Mesenchymal stem cell (in vitro differentiated cells and primary cell): ENCODE results near the gene YAF2.

ENCODE experiments used
- DNase-seq: peaks from one replicate; pipeline ENCODE4 v3.0.0-alpha.2; 2013
- H2AFZ ChIP-seq: one replicate; pipeline ENCODE4 v1.6.1; 2013; ENCODE audit warnings: low read depth, mild to moderate bottlenecking, control low read depth, inconsistent platforms, low read length, moderate library complexity
- H2AK5ac ChIP-seq: 2 replicates; pipeline ENCODE4 v1.6.1; 2013; ENCODE audit warnings: low read length, moderate library complexity, mild to moderate bottlenecking, inconsistent platforms; ENCODE audit not compliant: severe bottlenecking
- H2BK120ac ChIP-seq: one replicate; pipeline ENCODE4 v1.6.1; 2013; ENCODE audit warnings: low read depth, mild to moderate bottlenecking, inconsistent platforms, low read length, moderate library complexity
- H2BK12ac ChIP-seq, 2 experiments: one replicate each; pipeline ENCODE4 v1.6.1; 2013; ENCODE audit warnings: inconsistent platforms in 2 of 2, low read length in 2 of 2, mild to moderate bottlenecking in 2 of 2, moderate library complexity in 2 of 2, control low read depth in 1 of 2
- H2BK15ac ChIP-seq: one replicate; pipeline ENCODE4 v1.6.1; 2013; ENCODE audit warnings: mild to moderate bottlenecking, low read depth, inconsistent platforms; ENCODE audit not compliant: poor library complexity, severe bottlenecking
- H2BK5ac ChIP-seq: 2 replicates; pipeline ENCODE4 v1.6.1; 2013; ENCODE audit warnings: low read depth, mild to moderate bottlenecking, low read length, control low read depth, inconsistent platforms; ENCODE audit not compliant: poor library complexity, severe bottlenecking
- H3K14ac ChIP-seq, 2 experiments: one replicate each; pipeline ENCODE4 v1.6.1; 2013; ENCODE audit warnings: inconsistent platforms in 2 of 2, low read length in 2 of 2, control low read depth in 1 of 2, mild to moderate bottlenecking in 1 of 2, moderate library complexity in 1 of 2
- H3K18ac ChIP-seq, 2 experiments: one replicate each; pipeline ENCODE4 v1.6.1; 2013; ENCODE audit warnings: inconsistent platforms in 2 of 2, low read length in 2 of 2, control low read depth in 1 of 2, low read depth in 1 of 2, mild to moderate bottlenecking in 1 of 2
- H3K23ac ChIP-seq, 2 experiments: one replicate each; pipeline ENCODE4 v1.6.1; 2013; ENCODE audit warnings: inconsistent platforms in 2 of 2, low read length in 2 of 2, mild to moderate bottlenecking in 2 of 2, moderate library complexity in 2 of 2, control low read depth in 1 of 2
- H3K27ac ChIP-seq: 2 replicates; pipeline ENCODE4 v1.5.1; 2013; ENCODE audit warnings: mild to moderate bottlenecking, moderate library complexity, low read length, control low read depth, inconsistent platforms; ENCODE audit not compliant: poor library complexity, severe bottlenecking
- H3K27me3 ChIP-seq, 2 experiments: 2 replicates each; pipeline versions ENCODE4 v1.6.1 to v1.7.0; 2013; ENCODE audit warnings: low read length in 2 of 2, mild to moderate bottlenecking in 2 of 2, moderate library complexity in 2 of 2, control low read depth in 1 of 2, inconsistent platforms in 1 of 2; ENCODE audit not compliant: control insufficient read depth in 1 of 2, insufficient read depth in 1 of 2
- H3K36me3 ChIP-seq, 2 experiments: 2 replicates each; pipeline versions ENCODE4 v1.6.1 to v1.7.0; 2013; ENCODE audit warnings: low read length in 2 of 2, control low read depth in 1 of 2, inconsistent platforms in 1 of 2, low read depth in 1 of 2, mild to moderate bottlenecking in 1 of 2; ENCODE audit not compliant: insufficient read depth in 2 of 2, control insufficient read depth in 1 of 2
- H3K4ac ChIP-seq, 2 experiments: one replicate each; pipeline ENCODE4 v1.6.1; 2013; ENCODE audit warnings: inconsistent platforms in 2 of 2, low read length in 2 of 2, mild to moderate bottlenecking in 2 of 2, moderate library complexity in 2 of 2, control low read depth in 1 of 2, low read depth in 1 of 2
- H3K4me1 ChIP-seq: 2 replicates; pipeline ENCODE4 v1.6.1; 2013; ENCODE audit warnings: low read depth, low read length, control low read depth; ENCODE audit not compliant: control insufficient read depth, insufficient read depth
- H3K4me2 ChIP-seq: 2 replicates; pipeline ENCODE4 v1.6.1; 2013; ENCODE audit warnings: low read length, mild to moderate bottlenecking, inconsistent platforms; ENCODE audit not compliant: poor library complexity, severe bottlenecking
- H3K4me3 ChIP-seq, 2 experiments: 2 replicates each; pipeline versions ENCODE4 v1.5.1 to v1.7.0; 2013; ENCODE audit warnings: low read length in 2 of 2, mild to moderate bottlenecking in 2 of 2, control low read depth in 1 of 2, low read depth in 1 of 2; ENCODE audit not compliant: insufficient read depth in 1 of 2
- H3K79me1 ChIP-seq: replicated peaks from 2 replicates; pipeline ENCODE4 v1.6.1; 2013; ENCODE audit warnings: mild to moderate bottlenecking, control low read depth, low read length, inconsistent platforms; ENCODE audit not compliant: poor library complexity, severe bottlenecking
- H3K9ac ChIP-seq: 2 replicates; pipeline ENCODE4 v1.7.0; 2013; ENCODE audit warnings: mild to moderate bottlenecking, low read length, moderate library complexity
- H3K9me3 ChIP-seq: 2 replicates; pipeline ENCODE4 v1.7.0; 2013; ENCODE audit warnings: mild to moderate bottlenecking, low read length; ENCODE audit not compliant: control insufficient read depth
- H4K8ac ChIP-seq: one replicate; pipeline ENCODE4 v1.6.1; 2013; ENCODE audit warnings: inconsistent platforms, mild to moderate bottlenecking, low read length, moderate library complexity
- H4K91ac ChIP-seq: one replicate; pipeline ENCODE4 v1.6.1; 2013; ENCODE audit warnings: mild to moderate bottlenecking, low read length, inconsistent platforms
- WGBS: methylation state at CpG from one replicate; pipeline ENCODE4 v1.1.7; 2013; ENCODE audit warnings: mixed read lengths; 5-methylcytosine and 5-hydroxymethylcytosine counted together

YAF2 gene

DNA sequence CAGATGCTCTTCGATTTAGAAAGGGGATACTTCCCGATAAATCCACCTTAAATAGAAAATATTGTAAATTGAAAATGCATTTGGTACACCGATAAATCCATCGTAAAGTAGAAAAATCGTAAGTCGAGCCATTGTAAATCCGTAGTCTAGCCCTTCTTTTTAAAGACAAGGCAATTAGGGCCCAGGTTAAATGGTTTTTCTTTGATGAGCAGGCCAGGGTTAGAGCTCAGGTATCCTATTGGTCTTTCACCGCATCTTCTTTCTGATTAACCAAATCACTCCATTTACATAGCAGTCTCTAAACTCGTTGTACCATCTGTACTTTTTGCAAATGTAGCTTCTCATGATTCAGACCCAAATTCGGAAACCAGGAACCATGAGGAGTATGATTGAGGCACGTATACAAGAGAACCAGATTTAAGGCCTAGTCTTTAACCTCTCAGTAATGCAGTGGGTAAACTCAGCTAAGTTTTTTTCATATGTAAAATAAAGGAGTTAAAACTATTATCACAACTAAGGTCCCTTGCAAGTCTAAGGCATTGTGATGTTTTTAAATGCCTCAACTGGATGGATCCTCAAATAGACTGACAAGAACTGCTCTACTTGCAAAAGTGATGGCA, 2.2 kb upstream of the YAF2 start:
- Histone ChIP-seq H3K9me3 (no peaks in the 10 kb centered on the region), H3K9ac (no peak overlapping the region), H4K91ac (no peak overlapping the region), H3K27ac (no peak overlapping the region), H2BK5ac (no peak overlapping the region), H4K8ac (no peak overlapping the region), H2BK15ac (no peak overlapping the region), H2AFZ (no peak overlapping the region), H3K27me3 (no peaks in the 10 kb centered on the region), H2AK5ac (no peak overlapping the region), H3K18ac (no peak overlapping the region), H3K23ac (no peak overlapping the region), H2BK12ac (no peak overlapping the region), H3K14ac (no peak overlapping the region), H2BK120ac (no peak overlapping the region), H3K4me1 (no peaks in the 10 kb centered on the region), H3K79me1 (peaks cover 9% of the 10 kb centered on the region), H3K36me3 (no peaks in the 10 kb centered on the region), H3K4me3 (no peak overlapping the region), H3K4ac (no peak overlapping the region), H3K4me2 (no peak overlapping the region)
- 89% methylated on average over 11 of the region's 11 CpGs for WGBS
- DNase-seq, result no peak

GRCh38 chr12:42237853-42238239, 202 bp downstream of the YAF2 start:
- Histone ChIP-seq H2AK5ac (no peak overlapping the region), H3K27me3 (no peaks in the 10 kb centered on the region), H4K8ac (peak overlapping the region; percentile 85), H3K14ac (no peak overlapping the region), H3K9me3 (no peaks in the 10 kb centered on the region), H3K23ac (no peak overlapping the region), H3K4me2 (peak overlapping the region; percentile 47), H3K4me1 (no peaks in the 10 kb centered on the region), H3K36me3 (peaks cover 5 to 6% of the 10 kb centered on the region in 2 experiments), H3K79me1 (peaks cover 12% of the 10 kb centered on the region), H2BK15ac (peak overlapping the region; percentile 94), H3K18ac (peak overlapping the region; percentile 80 to 89), H2BK12ac (no peak overlapping the region), H3K27ac (no peak overlapping the region), H3K9ac (peak overlapping the region; percentile 85), H4K91ac (peak overlapping the region; percentile 39), H3K4ac (peak overlapping the region in 1 of 2 experiments; percentile 80), H2BK120ac (peak overlapping the region; percentile 92), H3K4me3 (peak overlapping the region; percentile 72 to 94), H2AFZ (peak overlapping the region; percentile 63), H2BK5ac (peak overlapping the region; percentile 95)
- no peak for DNase-seq
- 0% methylated on average over 40 of the region's 54 CpGs for WGBS

DNA sequence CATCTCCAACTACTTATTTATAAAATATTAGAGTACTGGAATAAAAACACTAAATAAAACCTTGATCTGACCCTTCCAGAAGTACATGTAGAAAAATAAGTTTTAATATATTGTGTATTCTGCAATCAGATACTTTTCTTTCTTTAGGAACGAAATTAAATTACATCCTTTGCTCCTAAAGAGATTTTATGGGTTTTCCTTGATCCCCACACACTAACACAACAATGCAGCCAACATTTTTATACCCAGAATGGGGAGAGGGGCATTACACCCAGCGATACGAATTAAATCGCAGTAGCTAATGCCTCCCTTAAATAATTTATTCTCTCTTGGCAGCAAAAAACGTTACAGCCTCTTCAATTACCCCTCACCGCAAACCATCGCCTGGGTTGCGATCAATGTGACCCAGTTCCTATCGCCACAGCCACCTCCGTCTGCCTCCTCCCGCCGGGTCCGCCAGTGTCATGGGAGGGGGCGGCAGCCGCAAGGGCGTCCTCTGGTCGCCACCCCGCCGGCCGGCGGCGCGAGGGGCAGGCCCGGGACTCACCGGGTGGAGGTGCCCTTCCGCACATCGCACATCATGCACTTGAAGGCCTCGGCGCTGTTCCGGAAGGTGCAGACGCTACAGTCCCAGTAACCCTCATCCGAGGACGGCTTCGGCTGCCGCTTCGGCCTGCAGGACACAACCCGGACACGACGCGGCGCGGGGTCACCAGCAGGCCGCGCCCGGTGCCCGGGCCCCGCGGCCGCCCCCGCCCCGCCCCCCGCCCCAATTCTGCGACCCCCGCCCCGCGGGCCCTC, 796 bp downstream of the YAF2 start:
- peaks cover 6 to 7% of the 10 kb centered on the region in 2 experiments for H3K36me3 ChIP-seq
- H3K4me3 ChIP-seq, result peak overlapping the region; percentile 94 to 96
- H3K9me3 ChIP-seq, result no peaks in the 10 kb centered on the region
- H2AFZ ChIP-seq, result peak overlapping the region; percentile 95
- peak overlapping the region; percentile 92 for H2BK120ac ChIP-seq
- H4K8ac ChIP-seq, result peak overlapping the region; percentile 54
- H4K91ac ChIP-seq, result peak overlapping the region; percentile 83
- H3K4ac ChIP-seq, result peak overlapping the region; percentile 75 to 81
- H2AK5ac ChIP-seq, result no peak overlapping the region
- no peaks in the 10 kb centered on the region for H3K4me1 ChIP-seq
- H3K79me1 ChIP-seq, result peaks cover 12% of the 10 kb centered on the region
- H3K23ac ChIP-seq, result peak overlapping the region in 1 of 2 experiments; percentile 89
- H3K4me2 ChIP-seq, result peak overlapping the region; percentile 91
- DNase-seq, result peak; percentile 86
- H2BK15ac ChIP-seq, result peak overlapping the region; percentile 94
- 5% methylated on average over 20 of the region's 56 CpGs for WGBS
- peak overlapping the region; percentile 57 for H2BK5ac ChIP-seq
- no peaks in the 10 kb centered on the region for H3K27me3 ChIP-seq
- H3K18ac ChIP-seq, result peak overlapping the region; percentile 62 to 88
- H2BK12ac ChIP-seq, result peak overlapping the region; percentile 39 to 78
- peak overlapping the region; percentile 4 for H3K27ac ChIP-seq
- peak overlapping the region; percentile 95 for H3K9ac ChIP-seq
- peak overlapping the region; percentile 57 to 97 for H3K14ac ChIP-seq

DNA sequence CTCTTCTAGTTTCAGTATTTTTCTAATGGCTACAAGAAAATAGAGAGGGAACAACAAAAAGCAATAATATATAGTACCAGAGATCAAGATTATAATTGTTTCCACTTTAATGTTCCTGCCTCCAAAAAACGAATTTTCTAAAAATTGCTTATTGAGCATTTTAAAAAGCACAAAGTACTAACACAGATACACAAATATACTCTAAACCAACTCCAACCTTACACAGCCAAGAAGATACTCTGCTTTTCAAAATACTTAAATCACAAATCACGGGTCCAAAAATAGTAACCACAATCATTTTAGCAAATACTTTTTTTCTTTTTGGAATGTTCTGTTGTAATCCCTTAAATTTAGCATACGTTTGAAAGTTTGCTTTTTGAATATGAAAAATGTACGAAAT, 2.0 kb downstream of the YAF2 start:
- no peak overlapping the region for H2BK120ac ChIP-seq
- H3K9me3 ChIP-seq, result no peaks in the 10 kb centered on the region
- no peak overlapping the region for H2BK12ac ChIP-seq
- no peak overlapping the region for H3K4me2 ChIP-seq
- H2BK15ac ChIP-seq, result no peak overlapping the region
- H3K9ac ChIP-seq, result peak overlapping the region; percentile 95
- no peak overlapping the region for H4K8ac ChIP-seq
- H3K27ac ChIP-seq, result no peak overlapping the region
- H3K4me1 ChIP-seq, result no peaks in the 10 kb centered on the region
- H4K91ac ChIP-seq, result no peak overlapping the region
- H3K23ac ChIP-seq, result no peak overlapping the region
- no peak overlapping the region for H2BK5ac ChIP-seq
- H3K36me3 ChIP-seq, result peaks cover 6 to 7% of the 10 kb centered on the region in 2 experiments
- H2AK5ac ChIP-seq, result no peak overlapping the region
- H3K4ac ChIP-seq, result no peak overlapping the region
- H3K79me1 ChIP-seq, result peaks cover 10% of the 10 kb centered on the region
- WGBS, result 72% methylated on average over 1 of the region's 4 CpGs
- no peak overlapping the region for H3K18ac ChIP-seq
- H3K14ac ChIP-seq, result no peak overlapping the region
- no peak overlapping the region for H2AFZ ChIP-seq
- peak overlapping the region in 1 of 2 experiments; percentile 96 for H3K4me3 ChIP-seq
- H3K27me3 ChIP-seq, result no peaks in the 10 kb centered on the region
- no peak for DNase-seq
